KMS-11 (cell line): ENCODE measurements around the gene MPV17L2.
A peak's percentile ranks its signal among the peaks of the same experiment; 100 is the strongest.

Experiments
- H2AFZ ChIP-seq: fragments of 200-600 bp; sonication (generic); 2 replicates; pipeline ENCODE4 v1.6.1; 2016; ENCODE audit warnings: antibody characterized with exemption, mixed run types, low read depth
- H3K27ac ChIP-seq: fragments of 200-600 bp; sonication (generic); 2 replicates; pipeline ENCODE4 v1.6.1; 2016; ENCODE audit warnings: mild to moderate bottlenecking, mixed run types
- H3K27me3 ChIP-seq: fragments of 200-600 bp; sonication (generic); 2 replicates; pipeline ENCODE4 v1.6.1; 2017; ENCODE audit warnings: mild to moderate bottlenecking, low read depth, mixed run types, moderate library complexity; ENCODE audit not compliant: insufficient read depth
- H3K36me3 ChIP-seq: fragments of 200-600 bp; sonication (generic); 2 replicates; pipeline ENCODE4 v1.6.1; 2017; ENCODE audit warnings: mild to moderate bottlenecking, mixed run types; ENCODE audit not compliant: insufficient read depth
- H3K4me1 ChIP-seq: fragments of 200-600 bp; sonication (generic); 2 replicates; pipeline ENCODE4 v1.6.1; 2016; ENCODE audit warnings: mild to moderate bottlenecking, low read depth, mixed run types; ENCODE audit not compliant: poor library complexity, severe bottlenecking
- H3K4me2 ChIP-seq: fragments of 200-600 bp; sonication (generic); 2 replicates; pipeline ENCODE4 v1.7.0; 2016; ENCODE audit warnings: mild to moderate bottlenecking, mixed run types
- H3K4me3 ChIP-seq: fragments of 200-600 bp; sonication (generic); IDR thresholded peaks from 2 replicates; pipeline ENCODE4 v1.6.1; 2017; ENCODE audit warnings: low read depth, low read length, mixed read lengths; ENCODE audit not compliant: insufficient read depth
- H3K79me2 ChIP-seq: fragments of 200-600 bp; sonication (generic); 2 replicates; pipeline ENCODE4 v1.6.1; 2016; ENCODE audit warnings: low read depth, mixed run types; ENCODE audit not compliant: insufficient read depth
- H3K9ac ChIP-seq: fragments of 200-600 bp; sonication (generic); 2 replicates; pipeline ENCODE4 v1.6.1; 2016; ENCODE audit warnings: mild to moderate bottlenecking, mixed run types
- H4K20me1 ChIP-seq: fragments of 200-600 bp; sonication (generic); 2 replicates; pipeline ENCODE4 v1.6.1; 2016; ENCODE audit warnings: mild to moderate bottlenecking, mixed run types; ENCODE audit not compliant: insufficient read depth
- TF ChIP-seq, protein P1 (sequence below): fragments of 200-600 bp; sonication (generic); conservative IDR thresholded peaks from 2 replicates; pipeline ENCODE4 v1.6.1; 2017; ENCODE audit warnings: low read depth, mild to moderate bottlenecking, antibody characterized with exemption, low read length, moderate library complexity, mixed read lengths

Gene MPV17L2

GRCh38 chr19:18226956-18227780 lies 34.1 kb downstream of the MPV17L2 start:
- Histone ChIP-seq H3K79me2 (no peaks in the 10 kb centered on the region), H3K4me1 (peaks cover 7% of the 10 kb centered on the region)
- TF ChIP-seq, protein P1, sequence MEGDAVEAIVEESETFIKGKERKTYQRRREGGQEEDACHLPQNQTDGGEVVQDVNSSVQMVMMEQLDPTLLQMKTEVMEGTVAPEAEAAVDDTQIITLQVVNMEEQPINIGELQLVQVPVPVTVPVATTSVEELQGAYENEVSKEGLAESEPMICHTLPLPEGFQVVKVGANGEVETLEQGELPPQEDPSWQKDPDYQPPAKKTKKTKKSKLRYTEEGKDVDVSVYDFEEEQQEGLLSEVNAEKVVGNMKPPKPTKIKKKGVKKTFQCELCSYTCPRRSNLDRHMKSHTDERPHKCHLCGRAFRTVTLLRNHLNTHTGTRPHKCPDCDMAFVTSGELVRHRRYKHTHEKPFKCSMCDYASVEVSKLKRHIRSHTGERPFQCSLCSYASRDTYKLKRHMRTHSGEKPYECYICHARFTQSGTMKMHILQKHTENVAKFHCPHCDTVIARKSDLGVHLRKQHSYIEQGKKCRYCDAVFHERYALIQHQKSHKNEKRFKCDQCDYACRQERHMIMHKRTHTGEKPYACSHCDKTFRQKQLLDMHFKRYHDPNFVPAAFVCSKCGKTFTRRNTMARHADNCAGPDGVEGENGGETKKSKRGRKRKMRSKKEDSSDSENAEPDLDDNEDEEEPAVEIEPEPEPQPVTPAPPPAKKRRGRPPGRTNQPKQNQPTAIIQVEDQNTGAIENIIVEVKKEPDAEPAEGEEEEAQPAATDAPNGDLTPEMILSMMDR: no peak

GRCh38 chr19:18227781-18228271 lies 34.8 kb downstream of the MPV17L2 start:
- Histone ChIP-seq H2AFZ (no peak overlapping the region), H4K20me1 (no peaks in the 10 kb centered on the region), H3K4me3 (no peak overlapping the region), H3K4me2 (no peak overlapping the region), H3K27me3 (peaks cover 66% of the 10 kb centered on the region), H3K27ac (no peak overlapping the region), H3K4me1 (peaks cover 7% of the 10 kb centered on the region), H3K9ac (no peak overlapping the region), H3K36me3 (no peaks in the 10 kb centered on the region), H3K79me2 (no peaks in the 10 kb centered on the region)
- TF ChIP-seq, protein P1: no peak

More at GRCh38 chr19:18226956-18227780, 34.1 kb downstream of the MPV17L2 start:
- no peak overlapping the region for H2AFZ ChIP-seq
- peaks cover 70% of the 10 kb centered on the region for H3K27me3 ChIP-seq
- H3K27ac ChIP-seq: no peak overlapping the region
- H3K36me3 ChIP-seq: no peaks in the 10 kb centered on the region
- H3K4me3 ChIP-seq: no peak overlapping the region
- no peak overlapping the region for H3K4me2 ChIP-seq
- no peaks in the 10 kb centered on the region for H4K20me1 ChIP-seq
- no peak overlapping the region for H3K9ac ChIP-seq

- H3K36me3 ChIP-seq: no peaks in the 10 kb centered on the region
- H3K4me3 ChIP-seq: no peak overlapping the region
- H3K27ac ChIP-seq: no peak overlapping the region
- H3K79me2 ChIP-seq: no peaks in the 10 kb centered on the region
- H3K4me1 ChIP-seq: peaks cover 7% of the 10 kb centered on the region
- H4K20me1 ChIP-seq: no peaks in the 10 kb centered on the region
- no peak overlapping the region for H3K9ac ChIP-seq
- H3K4me2 ChIP-seq: no peak overlapping the region
- H3K27me3 ChIP-seq: peaks cover 70% of the 10 kb centered on the region
- H2AFZ ChIP-seq: no peak overlapping the region
- TF ChIP-seq, protein P1: peak; percentile 69
Measured at GRCh38 chr19:18229474-18229873, 36.5 kb downstream of the MPV17L2 start.

DNA sequence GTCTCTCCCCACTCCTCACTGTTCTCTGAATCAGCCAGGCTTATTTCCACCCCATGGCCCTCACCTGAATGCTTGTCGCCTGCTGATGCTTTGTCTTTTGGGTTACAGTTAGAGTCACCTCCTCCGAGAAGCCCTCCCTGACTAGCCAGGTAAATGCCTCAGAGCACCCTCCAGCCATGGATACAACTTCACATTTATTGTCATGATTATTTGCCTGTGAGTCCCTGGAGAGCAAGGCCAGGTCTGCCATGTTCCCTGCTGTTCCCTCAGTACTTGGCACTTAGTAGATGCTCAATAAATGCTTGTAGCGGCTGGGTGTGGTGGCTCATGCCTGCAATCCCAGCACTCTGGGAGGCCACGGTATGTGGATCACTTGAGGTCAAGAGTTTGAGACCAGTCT lies 36.9 kb downstream of the MPV17L2 start:
- Histone ChIP-seq H3K79me2 (no peaks in the 10 kb centered on the region), H3K4me1 (peaks cover 5% of the 10 kb centered on the region), H3K9ac (no peak overlapping the region), H3K4me3 (no peak overlapping the region), H4K20me1 (no peaks in the 10 kb centered on the region), H3K27ac (no peak overlapping the region), H3K36me3 (no peaks in the 10 kb centered on the region), H3K27me3 (peaks cover 72% of the 10 kb centered on the region), H2AFZ (no peak overlapping the region), H3K4me2 (no peak overlapping the region)
- TF ChIP-seq, protein P1: no peak
